ENCODE data around the gene TSPAN16. TPM values are rescaled to one million over a fixed set of nuclear protein-coding genes. Genes with fewer than 3 reads are reported as not detected.

The TSPAN16 gene
- total and polyA plus RNA-seq, 8 donors = 0.26 TPM; not detected in 7

DNA sequence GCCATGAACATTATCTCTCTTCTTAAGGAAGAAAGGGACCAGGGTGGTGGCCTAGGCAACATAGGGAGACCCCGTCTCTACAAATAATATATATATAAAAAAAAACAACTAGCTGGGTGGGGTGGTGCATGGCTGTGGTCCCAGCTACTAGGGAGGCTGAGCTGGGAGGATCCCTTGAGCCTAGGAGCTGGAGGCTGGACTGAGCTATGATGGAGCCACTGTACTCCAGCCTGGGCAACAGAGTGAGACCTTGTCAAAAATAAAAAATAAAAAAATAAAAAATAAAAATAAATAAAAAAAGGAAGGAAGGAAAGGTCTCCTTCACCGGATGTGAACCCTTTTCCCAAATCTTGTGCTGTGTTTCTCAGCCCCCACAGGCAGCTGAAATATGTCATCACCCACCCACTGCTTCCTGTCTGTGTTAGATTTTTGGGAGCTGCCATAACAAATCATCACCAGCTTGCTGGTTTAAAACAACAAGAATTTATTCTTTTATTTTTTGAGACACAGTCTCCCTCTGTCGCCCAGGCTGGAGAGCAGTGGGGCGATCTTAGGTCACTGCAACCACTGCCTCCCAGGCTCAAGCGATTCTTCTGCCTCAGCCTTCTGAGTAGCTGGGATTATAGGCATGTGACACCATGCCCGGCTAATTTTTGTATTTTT lies 9.5 kb upstream of the TSPAN16 start:
- Histone ChIP-seq H3K36me3 (no peaks in the 10 kb centered on the region), H3K4me1 (peaks cover 0 to 11% of the 10 kb centered on the region in 2 donors), H3K4me3 (no peak overlapping the region), H3K9me3 (no peaks in the 10 kb centered on the region), H3K27ac (peak overlapping the region; percentile 29 to 55), H3K27me3 (peaks cover 0 to 31% of the 10 kb centered on the region in 2 donors)
- TF ChIP-seq, protein P1, sequence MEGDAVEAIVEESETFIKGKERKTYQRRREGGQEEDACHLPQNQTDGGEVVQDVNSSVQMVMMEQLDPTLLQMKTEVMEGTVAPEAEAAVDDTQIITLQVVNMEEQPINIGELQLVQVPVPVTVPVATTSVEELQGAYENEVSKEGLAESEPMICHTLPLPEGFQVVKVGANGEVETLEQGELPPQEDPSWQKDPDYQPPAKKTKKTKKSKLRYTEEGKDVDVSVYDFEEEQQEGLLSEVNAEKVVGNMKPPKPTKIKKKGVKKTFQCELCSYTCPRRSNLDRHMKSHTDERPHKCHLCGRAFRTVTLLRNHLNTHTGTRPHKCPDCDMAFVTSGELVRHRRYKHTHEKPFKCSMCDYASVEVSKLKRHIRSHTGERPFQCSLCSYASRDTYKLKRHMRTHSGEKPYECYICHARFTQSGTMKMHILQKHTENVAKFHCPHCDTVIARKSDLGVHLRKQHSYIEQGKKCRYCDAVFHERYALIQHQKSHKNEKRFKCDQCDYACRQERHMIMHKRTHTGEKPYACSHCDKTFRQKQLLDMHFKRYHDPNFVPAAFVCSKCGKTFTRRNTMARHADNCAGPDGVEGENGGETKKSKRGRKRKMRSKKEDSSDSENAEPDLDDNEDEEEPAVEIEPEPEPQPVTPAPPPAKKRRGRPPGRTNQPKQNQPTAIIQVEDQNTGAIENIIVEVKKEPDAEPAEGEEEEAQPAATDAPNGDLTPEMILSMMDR (IDR thresholded peaks at IDR 0.05) = no peak
- intact Hi-C loops (cut with DNase I) = loop anchor here in 1 of 2 donors (10.0 kb wide), 1 partner anchor 152 kb away; no protein-coding TSS in a partner anchor
- DNase-seq (peak in 2 of 4 donors; percentile 77 to 86), ATAC-seq (no peak)

DNA sequence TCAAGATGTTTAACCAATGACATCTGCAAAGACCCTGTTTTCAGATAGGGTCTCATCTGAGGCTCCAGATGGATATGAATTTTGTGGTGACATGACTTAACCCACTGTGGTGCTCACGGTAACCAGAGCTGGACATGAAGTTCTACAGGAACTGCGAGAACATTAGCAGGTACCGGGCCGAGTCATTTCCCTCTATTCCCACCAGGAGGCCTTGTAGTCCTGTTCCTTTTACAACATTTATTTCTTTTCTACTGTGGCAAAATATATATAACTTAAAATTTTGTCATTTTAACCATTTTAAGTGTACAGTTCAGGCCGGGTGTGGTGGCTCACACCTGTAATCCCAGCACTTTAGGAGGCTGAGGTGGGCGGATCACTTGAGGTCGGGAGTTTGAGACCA lies 7.6 kb upstream of the TSPAN16 start:
- H3K4me1 ChIP-seq = peaks cover 0 to 23% of the 10 kb centered on the region in 2 donors
- H3K4me3 ChIP-seq = no peak overlapping the region
- TF ChIP-seq, protein P1 (IDR thresholded peaks at IDR 0.05) = peak in 1 of 2 donors; percentile 28
- H3K9me3 ChIP-seq = no peaks in the 10 kb centered on the region
- H3K36me3 ChIP-seq = no peaks in the 10 kb centered on the region
- peak; percentile 14 for ATAC-seq
- H3K27me3 ChIP-seq = peaks cover 0 to 12% of the 10 kb centered on the region in 2 donors
- intact Hi-C loops (cut with DNase I) = loop anchor here in 1 of 2 donors (10.0 kb wide), 1 partner anchor 154 kb away; no protein-coding TSS in a partner anchor
- DNase-seq = no peak
- H3K27ac ChIP-seq = no peak overlapping the region

DNA sequence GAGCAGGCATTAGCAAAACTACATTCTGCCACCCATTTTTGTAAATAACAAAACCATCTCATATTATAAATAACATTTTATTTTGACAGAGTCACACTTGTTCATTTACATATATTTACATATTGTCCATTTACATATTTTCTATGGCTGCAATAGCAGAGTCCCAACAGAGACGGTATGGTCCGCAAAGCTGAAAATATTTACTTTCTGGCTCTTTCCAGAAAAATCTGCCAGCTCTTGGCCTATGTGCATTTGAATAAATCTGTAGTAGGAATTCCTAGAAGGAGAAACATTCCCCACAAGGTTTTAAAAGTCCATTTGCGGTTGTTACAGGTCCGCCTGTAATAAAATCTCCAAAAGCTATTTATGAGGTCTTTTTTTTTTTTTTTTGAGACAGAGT lies 5.7 kb upstream of the TSPAN16 start:
- peaks cover 0 to 41% of the 10 kb centered on the region in 2 donors for H3K4me1 ChIP-seq
- no peaks in the 10 kb centered on the region for H3K9me3 ChIP-seq
- intact Hi-C loops (cut with DNase I) = loop anchor here in 1 of 2 donors (10.0 kb wide), 2 partner anchors 155 to 295 kb away; no protein-coding TSS in a partner anchor
- ATAC-seq (no peak), DNase-seq (no peak)
- no peak overlapping the region for H3K27ac ChIP-seq
- TF ChIP-seq, protein P1 (IDR thresholded peaks at IDR 0.05) = no peak
- H3K36me3 ChIP-seq = no peaks in the 10 kb centered on the region
- no peak overlapping the region for H3K4me3 ChIP-seq
- H3K27me3 ChIP-seq = no peaks in the 10 kb centered on the region

DNA sequence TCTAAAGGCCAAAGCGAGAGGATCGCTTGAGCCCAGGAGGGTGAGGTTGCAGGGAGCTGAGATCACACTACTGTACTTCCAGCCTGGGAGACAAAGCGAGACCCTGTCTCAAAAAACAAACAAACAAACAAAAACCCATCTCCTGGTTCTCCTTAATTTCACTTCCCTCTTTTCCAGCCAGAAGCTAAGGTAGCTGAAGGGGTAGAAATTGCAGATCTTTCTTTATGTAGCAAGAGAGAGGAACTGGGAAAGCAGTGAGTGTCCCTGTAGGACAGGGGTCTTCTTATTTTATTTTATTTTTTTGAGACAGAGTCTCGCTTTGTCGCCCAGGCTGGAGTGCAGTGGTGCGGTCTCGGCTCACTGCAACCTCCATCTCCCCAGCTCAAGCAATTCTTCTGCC lies 4.5 kb upstream of the TSPAN16 start:
- no peak for DNase-seq
- Histone ChIP-seq H3K4me3 (no peak overlapping the region), H3K27me3 (no peaks in the 10 kb centered on the region), H3K4me1 (peaks cover 0 to 46% of the 10 kb centered on the region in 2 donors), H3K27ac (no peak overlapping the region), H3K9me3 (no peaks in the 10 kb centered on the region), H3K36me3 (no peaks in the 10 kb centered on the region)
- intact Hi-C loops (cut with DNase I) = loop anchor here in 1 of 2 donors (10.0 kb wide), 2 partner anchors 153 to 293 kb away; no protein-coding TSS in a partner anchor
- TF ChIP-seq, protein P1 (IDR thresholded peaks at IDR 0.05) = no peak
- ATAC-seq = no peak

DNA sequence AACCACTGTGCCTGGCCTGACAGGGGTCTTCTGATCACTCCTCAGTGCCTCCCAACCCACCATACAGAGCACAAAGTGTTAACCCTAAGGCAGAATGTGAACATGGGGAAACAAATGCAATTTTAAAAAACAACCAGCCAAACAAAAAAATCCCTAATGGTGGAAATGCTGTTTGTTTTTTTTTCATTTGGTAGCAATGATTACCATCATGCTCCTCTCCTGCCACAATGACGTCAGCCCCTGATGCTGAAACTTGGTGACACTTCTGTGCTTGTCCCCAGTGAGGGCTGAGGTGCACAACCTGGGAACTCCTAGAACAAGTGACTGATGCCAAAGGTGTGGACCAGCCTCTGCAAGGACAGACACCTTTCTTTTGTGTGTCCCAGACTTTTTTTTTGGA lies 4.0 kb upstream of the TSPAN16 start:
- Histone ChIP-seq H3K27me3 (no peaks in the 10 kb centered on the region), H3K4me3 (no peak overlapping the region), H3K9me3 (no peaks in the 10 kb centered on the region), H3K4me1 (peaks cover 0 to 46% of the 10 kb centered on the region in 2 donors), H3K36me3 (no peaks in the 10 kb centered on the region), H3K27ac (no peak overlapping the region)
- peak in 1 of 4 donors; percentile 1 for DNase-seq
- ATAC-seq = no peak
- TF ChIP-seq, protein P1 (IDR thresholded peaks at IDR 0.05) = no peak
- intact Hi-C loops (cut with DNase I) = loop anchor here in 1 of 2 donors (10.0 kb wide), 2 partner anchors 153 to 293 kb away; no protein-coding TSS in a partner anchor
